Tibial nerve (tissue), 4 donors: Measurements from ENCODE around the gene MPZL1. TPM values are rescaled to one million over a fixed set of nuclear protein-coding genes. Genes with fewer than 3 reads are reported as not detected.

ENCODE experiments used
- DNase-seq, 2 donors: peaks; one replicate each; pipeline ENCODE4 v3.0.0-alpha.2; 2019; ENCODE audit warnings: low spot score in 2 of 2
- H3K27ac ChIP-seq, 4 donors: fragments of 200-600 bp; sonication (generic) in 3 of 4; one replicate each; pipeline ENCODE4 v1.5.1; 2017 to 2019; ENCODE audit warnings: mild to moderate bottlenecking in 1 of 4
- H3K27me3 ChIP-seq, 2 donors: fragments of 200-600 bp; sonication (generic) in 1 of 2; one replicate each; pipeline versions ENCODE4 v1.5.1 to v1.6.0; 2017 to 2019
- H3K36me3 ChIP-seq, 3 donors: fragments of 200-600 bp; sonication (generic); one replicate each; pipeline ENCODE4 v1.5.1; 2018 to 2019
- H3K4me1 ChIP-seq, 4 donors: fragments of 200-600 bp; sonication (generic) in 3 of 4; one replicate each; pipeline ENCODE4 v1.5.1; 2017 to 2019
- H3K4me3 ChIP-seq, 4 donors: fragments of 200-600 bp; sonication (generic) in 3 of 4; one replicate each; pipeline ENCODE4 v1.5.1; 2017 to 2019; ENCODE audit warnings: mild to moderate bottlenecking in 1 of 4, moderate library complexity in 1 of 4
- H3K9me3 ChIP-seq, 4 donors: fragments of 200-600 bp; sonication (generic) in 3 of 4; one replicate each; pipeline ENCODE4 v1.5.1; 2017 to 2019
- CTCF ChIP-seq, 5 experiments: fragments of 200-600 bp in 3 of 5; fragments of 450-650 bp in 2 of 5; sonication (generic) in 3 of 5; IDR thresholded peaks; one replicate each; pipeline ENCODE4 v1.5.1; 2016 to 2019; ENCODE audit warnings: antibody characterized with exemption in 5 of 5, mild to moderate bottlenecking in 3 of 5, moderate library complexity in 2 of 5
- EP300 ChIP-seq, 2 donors: sonication (generic); formaldehyde crosslinking; IDR thresholded peaks; one replicate each; pipeline ENCODE4 v1.6.1; 2017; ENCODE audit warnings: antibody characterized with exemption in 2 of 2, mild to moderate bottlenecking in 1 of 2
- POLR2A ChIP-seq, 2 donors: fragments of 450-650 bp; IDR thresholded peaks; one replicate each; pipeline ENCODE4 v1.6.1; 2017; ENCODE audit warnings: antibody characterized with exemption in 2 of 2, mild to moderate bottlenecking in 2 of 2, moderate library complexity in 2 of 2
- WGBS, 2 donors: methylation state at CpG; one replicate each; pipeline ENCODE4 v1.1.5; 2018; 5-methylcytosine and 5-hydroxymethylcytosine counted together
- total RNA-seq, 4 donors: library from RNA; depleted of rRNA; stranded (reverse); fragments of >200 nt; gene quantifications; one replicate each; pipeline ENCODE4 v1.1.0, GENCODE V29; 2016

Gene MPZL1
- total RNA-seq, 4 donors from 2014 or later, result 50.1 to 76.0 (median 71.7) TPM

GRCh38 chr1:167764458-167765330 lies 42.9 kb downstream of the MPZL1 start:
- WGBS, 2 donors, result 92 to 93% methylated on average over 5 of the region's 5 CpGs
- Histone ChIP-seq H3K9me3 (no peaks in the 10 kb centered on the region), H3K4me1 (peaks cover 0 to 44% (median 2%) of the 10 kb centered on the region in 4 donors), H3K36me3 (peaks cover 0 to 19% (median 0%) of the 10 kb centered on the region in 3 donors), H3K27ac (no peak overlapping the region), H3K27me3 (no peaks in the 10 kb centered on the region), H3K4me3 (no peak overlapping the region)
- TF ChIP-seq CTCF (IDR thresholded peaks at IDR 0.05) (no peak), EP300 (IDR thresholded peaks at IDR 0.05) (no peak), POLR2A (IDR thresholded peaks at IDR 0.05) (no peak)
- DNase-seq, result no peak

DNA sequence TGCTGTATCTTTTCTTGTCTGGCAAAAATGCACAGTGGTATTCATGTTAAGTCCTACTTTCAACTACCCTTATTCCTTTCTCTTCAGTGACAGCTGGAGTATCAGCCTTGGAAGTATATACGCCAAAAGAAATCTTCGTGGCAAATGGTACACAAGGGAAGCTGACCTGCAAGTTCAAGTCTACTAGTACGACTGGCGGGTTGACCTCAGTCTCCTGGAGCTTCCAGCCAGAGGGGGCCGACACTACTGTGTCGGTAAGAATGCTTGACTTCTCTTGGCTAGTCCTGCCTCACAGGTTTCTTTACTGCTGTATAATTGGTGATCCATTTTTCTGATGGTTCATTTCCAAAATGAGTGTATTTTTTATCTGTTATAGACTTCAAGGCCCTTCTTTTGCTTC lies 43.7 kb downstream of the MPZL1 start:
- 85 to 88% methylated on average over 6 of the region's 6 CpGs for WGBS, 2 donors
- H3K27me3 ChIP-seq, result no peaks in the 10 kb centered on the region
- no peaks in the 10 kb centered on the region for H3K9me3 ChIP-seq
- no peak overlapping the region for H3K27ac ChIP-seq
- TF ChIP-seq EP300 (IDR thresholded peaks at IDR 0.05) (no peak), CTCF (IDR thresholded peaks at IDR 0.05) (no peak), POLR2A (IDR thresholded peaks at IDR 0.05) (no peak)
- peaks cover 0 to 43% (median 2%) of the 10 kb centered on the region in 4 donors for H3K4me1 ChIP-seq
- H3K36me3 ChIP-seq, result peaks cover 0 to 19% (median 0%) of the 10 kb centered on the region in 3 donors
- no peak overlapping the region for H3K4me3 ChIP-seq
- DNase-seq, result no peak

DNA sequence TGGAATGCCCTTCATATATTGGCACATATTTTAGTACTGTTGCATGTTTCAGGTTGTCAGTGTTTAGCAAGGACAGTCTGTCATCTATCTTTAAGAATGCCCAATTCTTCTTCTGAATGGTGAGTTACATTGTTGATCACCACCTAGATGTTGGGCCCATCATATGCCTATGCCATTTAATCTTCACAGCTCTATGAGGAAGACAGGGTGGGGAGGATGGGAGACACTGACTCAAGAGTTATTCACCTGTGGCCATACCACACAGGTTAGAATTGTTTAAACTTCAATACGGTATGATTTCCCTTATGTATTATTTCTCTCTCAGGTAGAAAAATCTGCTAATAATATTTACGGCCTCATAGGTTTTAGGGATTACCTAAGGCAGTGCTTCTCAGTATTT lies 44.8 kb downstream of the MPZL1 start:
- TF ChIP-seq POLR2A (IDR thresholded peaks at IDR 0.05), result no peak
- no peak for TF ChIP-seq CTCF (IDR thresholded peaks at IDR 0.05)
- no peak for TF ChIP-seq EP300 (IDR thresholded peaks at IDR 0.05)
- no peak overlapping the region for H3K27ac ChIP-seq
- no peaks in the 10 kb centered on the region for H3K27me3 ChIP-seq
- no peak for DNase-seq
- H3K36me3 ChIP-seq, result peaks cover 0 to 24% (median 0%) of the 10 kb centered on the region in 3 donors
- WGBS, 2 donors, result 95 to 97% methylated on average over 2 of the region's 2 CpGs
- H3K9me3 ChIP-seq, result no peaks in the 10 kb centered on the region
- H3K4me3 ChIP-seq, result no peak overlapping the region
- H3K4me1 ChIP-seq, result peaks cover 0 to 36% (median 2%) of the 10 kb centered on the region in 4 donors

GRCh38 chr1:167767761-167768160 lies 46.0 kb downstream of the MPZL1 start:
- H3K9me3 ChIP-seq, result no peaks in the 10 kb centered on the region
- H3K4me3 ChIP-seq, result no peak overlapping the region
- no peaks in the 10 kb centered on the region for H3K27me3 ChIP-seq
- H3K27ac ChIP-seq, result no peak overlapping the region
- TF ChIP-seq EP300 (IDR thresholded peaks at IDR 0.05) (no peak), POLR2A (IDR thresholded peaks at IDR 0.05) (no peak), CTCF (IDR thresholded peaks at IDR 0.05) (no peak)
- DNase-seq, result no peak
- H3K36me3 ChIP-seq, result peaks cover 0 to 36% (median 0%) of the 10 kb centered on the region in 3 donors
- H3K4me1 ChIP-seq, result peaks cover 0 to 25% (median 0%) of the 10 kb centered on the region in 4 donors

DNA sequence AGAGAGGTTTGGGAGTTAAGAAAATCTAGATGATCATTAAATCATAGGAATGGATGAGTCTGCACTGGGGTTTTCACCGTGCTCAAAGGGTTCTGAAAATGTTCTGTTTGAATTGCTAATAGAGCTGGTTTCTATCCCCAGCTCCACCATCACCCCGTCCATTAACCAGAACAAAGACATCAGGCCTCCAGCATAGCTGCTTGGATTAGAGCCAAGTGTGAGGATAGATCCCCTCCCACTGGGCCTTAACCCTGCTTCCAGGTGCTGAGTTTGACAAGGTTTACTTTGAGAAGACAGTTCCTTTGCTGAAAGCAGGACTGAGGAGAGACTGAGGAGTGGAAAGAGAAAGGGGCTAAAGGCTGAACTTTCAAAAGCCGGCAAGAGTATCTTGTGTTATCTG lies 48.3 kb downstream of the MPZL1 start:
- WGBS, 2 donors, result 90 to 91% methylated on average over 3 of the region's 3 CpGs
- H3K4me3 ChIP-seq, result no peak overlapping the region
- H3K36me3 ChIP-seq, result peaks cover 0 to 51% (median 0%) of the 10 kb centered on the region in 3 donors
- H3K4me1 ChIP-seq, result peaks cover 0 to 5% (median 0%) of the 10 kb centered on the region in 4 donors
- H3K27ac ChIP-seq, result no peak overlapping the region
- H3K27me3 ChIP-seq, result no peaks in the 10 kb centered on the region
- TF ChIP-seq CTCF (IDR thresholded peaks at IDR 0.05) (no peak), EP300 (IDR thresholded peaks at IDR 0.05) (no peak), POLR2A (IDR thresholded peaks at IDR 0.05) (no peak)
- no peaks in the 10 kb centered on the region for H3K9me3 ChIP-seq
- no peak for DNase-seq
